AG09319 (cell line): Measurements from ENCODE around the gene MMAB.

Experiments
- DNase-seq: peaks from one replicate; pipeline ENCODE4 v3.0.0-alpha.2; 2010; ENCODE audit warnings: low read depth; ENCODE audit errors: extremely low read depth
- CTCF ChIP-seq: IDR thresholded peaks from 2 replicates; pipeline ENCODE4 v1.5.1; 2011; ENCODE audit warnings: low read depth, mild to moderate bottlenecking, inconsistent platforms, low read length, moderate library complexity

MMAB gene

GRCh38 chr12:109590566-109590965, 17.3 kb upstream of the MMAB start:
- DNase-seq: no peak
- TF ChIP-seq CTCF: no peak

GRCh38 chr12:109589691-109590245, 16.5 kb upstream of the MMAB start:
- DNase-seq: no peak
- no peak for TF ChIP-seq CTCF

GRCh38 chr12:109589240-109589590, 15.9 kb upstream of the MMAB start:
- no peak for DNase-seq
- no peak for TF ChIP-seq CTCF

GRCh38 chr12:109588461-109589239, 15.3 kb upstream of the MMAB start:
- TF ChIP-seq CTCF: no peak

GRCh38 chr12:109587921-109588320, 14.6 kb upstream of the MMAB start:
- TF ChIP-seq CTCF: no peak
- DNase-seq: no peak

More at GRCh38 chr12:109588461-109589239, 15.3 kb upstream of the MMAB start:
- no peak for DNase-seq

GRCh38 chr12:109586385-109587296, 13.3 kb upstream of the MMAB start:
- no peak for TF ChIP-seq CTCF
- no peak for DNase-seq

GRCh38 chr12:109583733-109584132, 10.4 kb upstream of the MMAB start:
- no peak for TF ChIP-seq CTCF
- DNase-seq: no peak
